A673 (cell line): ENCODE measurements around the gene CTF1. TPM values are rescaled to one million over a fixed set of nuclear protein-coding genes. Genes with fewer than 3 reads are reported as not detected.

Experiments
- BruUV-seq: library from RNA; stranded (reverse); fragments of 400-500 nt; replicated peaks from 2 replicates; lab custom pipeline; 2021; lab: Mats Ljungman, UMichigan
- CTCF ChIA-PET: fragments of 300-600 bp; sonication (Branson Sonifier 250); formaldehyde crosslinking; loops from one replicate; lab custom pipeline; 2022; ENCODE audit warnings: antibody characterized with exemption; lab: Charles Lee
- POLR2A ChIA-PET: fragments of 300-600 bp; sonication (Branson Sonifier 250); formaldehyde crosslinking; loops from one replicate; lab custom pipeline; 2022; ENCODE audit warnings: antibody characterized with exemption; ENCODE audit not compliant: low non-redundant PET; lab: Charles Lee
- DNase-seq: peaks from one replicate; pipeline ENCODE4 v3.0.0-alpha.2; 2015; ENCODE audit warnings: low spot score
- H3K27ac ChIP-seq: fragments of 200-600 bp; sonication (generic); 2 replicates; pipeline ENCODE4 v1.5.1; 2016; ENCODE audit warnings: mixed run types, low read depth, mild to moderate bottlenecking, mixed read lengths, antibody characterized with exemption, low read length; ENCODE audit not compliant: poor library complexity, severe bottlenecking
- H3K27me3 ChIP-seq: fragments of 200-600 bp; sonication (generic); replicated peaks from 2 replicates; pipeline ENCODE4 v1.6.1; 2017; ENCODE audit warnings: mixed run types, low read depth, mild to moderate bottlenecking, mixed read lengths, antibody characterized with exemption, low read length; ENCODE audit not compliant: insufficient read depth, poor library complexity
- H3K36me3 ChIP-seq: fragments of 200-600 bp; sonication (generic); 2 replicates; pipeline ENCODE4 v1.6.1; 2016; ENCODE audit warnings: mixed run types, mild to moderate bottlenecking, mixed read lengths, antibody characterized with exemption, low read length; ENCODE audit not compliant: insufficient read depth, poor library complexity, severe bottlenecking
- H3K4me1 ChIP-seq: fragments of 200-600 bp; sonication (generic); 2 replicates; pipeline ENCODE4 v1.6.1; 2017; ENCODE audit warnings: mixed run types, mild to moderate bottlenecking, mixed read lengths, antibody characterized with exemption, low read length; ENCODE audit not compliant: insufficient read depth, poor library complexity, severe bottlenecking
- H3K4me3 ChIP-seq: fragments of 200-600 bp; sonication (generic); 2 replicates; pipeline ENCODE4 v1.5.1; 2016; ENCODE audit warnings: low read depth, mixed run types, mild to moderate bottlenecking, mixed read lengths, low read length; ENCODE audit not compliant: poor library complexity, severe bottlenecking
- H3K9me3 ChIP-seq: fragments of 200-600 bp; sonication (generic); 2 replicates; pipeline ENCODE4 v1.6.1; 2016; ENCODE audit warnings: mixed run types, low read depth, mild to moderate bottlenecking, mixed read lengths, antibody characterized with exemption, low read length; ENCODE audit not compliant: poor library complexity, severe bottlenecking
- EZH2 ChIP-seq: fragments of 200-600 bp; sonication (generic); IDR thresholded peaks from 2 replicates; pipeline ENCODE4 v1.6.1; 2017; ENCODE audit warnings: borderline replicate concordance, low read depth, mild to moderate bottlenecking, mixed read lengths, antibody characterized with exemption, low read length; ENCODE audit not compliant: poor library complexity, severe bottlenecking
- intact Hi-C: fragments of 100-400 bp; cut with micrococcal nuclease; formaldehyde crosslinking; loops from one replicate; pipeline ENCODE4 v1.10.0; 2022; ENCODE audit not compliant: unreplicated experiment
- total RNA-seq: library from RNA; stranded (reverse); gene quantifications from 2 replicates; pipeline ENCODE4 v1.2.3, GENCODE V29; 2021
- TF ChIP-seq, protein P1 (sequence below): fragments of 300-800, 200-600 bp; sonication (generic); conservative IDR thresholded peaks from 2 replicates; pipeline ENCODE4 v1.5.1; 2017; ENCODE audit warnings: low read depth, mild to moderate bottlenecking, antibody characterized with exemption, low read length, moderate library complexity, mixed read lengths

The CTF1 gene
- total RNA-seq, 1 experiment from 2014 or later, result 1.4 TPM

- Histone ChIP-seq H3K4me1 (peaks cover 11% of the 10 kb centered on the region), H3K36me3 (peaks cover 29% of the 10 kb centered on the region), H3K27me3 (no peaks in the 10 kb centered on the region), H3K4me3 (no peak overlapping the region), H3K27ac (no peak overlapping the region), H3K9me3 (no peaks in the 10 kb centered on the region)
- intact Hi-C loops, result no loop called here
- ChIA-PET POLR2A (interaction anchor here (0.5 kb wide), 1 partner anchor 8 kb away, joined by 21 read pairs; no protein-coding TSS in a partner anchor), CTCF (interaction anchor here (0.8 kb wide), 1 partner anchor 13 kb away, joined by 3 read pairs; no protein-coding TSS in a partner anchor)
- TF ChIP-seq EZH2, result no peak
- TF ChIP-seq, protein P1, sequence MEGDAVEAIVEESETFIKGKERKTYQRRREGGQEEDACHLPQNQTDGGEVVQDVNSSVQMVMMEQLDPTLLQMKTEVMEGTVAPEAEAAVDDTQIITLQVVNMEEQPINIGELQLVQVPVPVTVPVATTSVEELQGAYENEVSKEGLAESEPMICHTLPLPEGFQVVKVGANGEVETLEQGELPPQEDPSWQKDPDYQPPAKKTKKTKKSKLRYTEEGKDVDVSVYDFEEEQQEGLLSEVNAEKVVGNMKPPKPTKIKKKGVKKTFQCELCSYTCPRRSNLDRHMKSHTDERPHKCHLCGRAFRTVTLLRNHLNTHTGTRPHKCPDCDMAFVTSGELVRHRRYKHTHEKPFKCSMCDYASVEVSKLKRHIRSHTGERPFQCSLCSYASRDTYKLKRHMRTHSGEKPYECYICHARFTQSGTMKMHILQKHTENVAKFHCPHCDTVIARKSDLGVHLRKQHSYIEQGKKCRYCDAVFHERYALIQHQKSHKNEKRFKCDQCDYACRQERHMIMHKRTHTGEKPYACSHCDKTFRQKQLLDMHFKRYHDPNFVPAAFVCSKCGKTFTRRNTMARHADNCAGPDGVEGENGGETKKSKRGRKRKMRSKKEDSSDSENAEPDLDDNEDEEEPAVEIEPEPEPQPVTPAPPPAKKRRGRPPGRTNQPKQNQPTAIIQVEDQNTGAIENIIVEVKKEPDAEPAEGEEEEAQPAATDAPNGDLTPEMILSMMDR, result no peak
- no peak for DNase-seq
- BruUV-seq, result no TSS peak
Measured at GRCh38 chr16:30928390-30928789, 32.0 kb downstream of the CTF1 start.

DNA sequence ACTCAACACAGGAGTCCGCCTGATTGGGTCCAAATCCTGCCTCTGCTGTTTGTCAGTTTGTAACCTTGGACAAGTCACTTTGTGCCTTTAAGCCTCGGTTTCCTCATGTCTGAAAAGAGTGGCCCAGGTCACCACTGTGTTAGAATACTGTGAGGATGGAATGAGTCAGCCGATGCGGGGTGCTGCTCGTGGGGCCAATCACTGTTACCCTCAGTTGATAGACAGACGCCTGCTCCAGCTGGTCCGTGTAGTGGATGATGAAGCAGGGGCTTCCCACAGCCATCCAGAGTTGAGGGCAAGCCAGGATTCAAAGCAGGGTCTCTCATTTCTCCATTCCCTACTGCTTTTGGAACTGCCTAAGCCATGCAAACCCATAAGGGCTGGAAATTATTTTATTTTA, 32.8 kb downstream of the CTF1 start:
- intact Hi-C loops, result no loop called here
- BruUV-seq, result no TSS peak
- peaks cover 29% of the 10 kb centered on the region for H3K36me3 ChIP-seq

DNA sequence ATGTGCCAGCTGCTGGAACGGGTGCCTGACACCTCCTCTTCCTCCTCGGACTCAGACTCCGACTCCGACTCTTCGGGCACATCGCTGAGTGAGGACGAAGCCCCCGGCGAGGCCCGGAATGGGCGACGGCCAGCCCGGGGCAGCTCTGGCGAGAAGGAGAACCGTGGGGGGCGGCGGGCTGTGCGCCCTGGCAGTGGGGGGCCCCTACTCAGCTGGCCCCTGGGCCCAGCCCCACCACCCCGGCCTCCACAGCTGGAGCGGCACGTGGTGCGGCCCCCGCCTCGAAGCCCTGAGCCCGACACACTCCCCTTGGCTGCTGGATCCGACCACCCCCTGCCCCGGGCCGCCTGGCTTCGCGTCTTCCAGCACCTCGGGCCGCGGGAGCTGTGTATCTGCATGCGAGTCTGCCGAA, 33.8 kb downstream of the CTF1 start:
- Histone ChIP-seq H3K27me3 (no peaks in the 10 kb centered on the region), H3K27ac (no peak overlapping the region), H3K36me3 (peaks cover 29% of the 10 kb centered on the region), H3K4me1 (peaks cover 5% of the 10 kb centered on the region), H3K9me3 (no peaks in the 10 kb centered on the region), H3K4me3 (no peak overlapping the region)
- DNase-seq, result no peak
- intact Hi-C loops, result no loop called here
- CTCF ChIA-PET, result no interaction called here
- TF ChIP-seq, protein P1, result no peak
- no peak for TF ChIP-seq EZH2
- POLR2A ChIA-PET, result no interaction called here
- no TSS peak for BruUV-seq

More for the DNA sequence above, 32.8 kb downstream of the CTF1 start:
- ChIA-PET POLR2A (no interaction called here), CTCF (no interaction called here)
- Histone ChIP-seq H3K9me3 (no peaks in the 10 kb centered on the region), H3K27me3 (no peaks in the 10 kb centered on the region), H3K4me3 (no peak overlapping the region), H3K27ac (no peak overlapping the region), H3K4me1 (peaks cover 11% of the 10 kb centered on the region)
- no peak for TF ChIP-seq EZH2
- TF ChIP-seq, protein P1, result no peak
- DNase-seq, result no peak
